OCI-LY1 (cell line): ENCODE results near the gene C2orf72.

ENCODE experiments used
- H2AFZ ChIP-seq: fragments of 200-600 bp; sonication (generic), shearing (Covaris generic); 2 replicates; pipeline ENCODE4 v1.6.0; 2014; ENCODE audit warnings: antibody characterized with exemption, mild to moderate bottlenecking, low read length
- H3F3A ChIP-seq: fragments of 200-600 bp; sonication (generic), shearing (Covaris generic); 2 replicates; pipeline ENCODE4 v1.6.0; 2014; ENCODE audit warnings: mild to moderate bottlenecking, antibody characterized with exemption, low read length, moderate library complexity; ENCODE audit not compliant: insufficient read depth
- H3K27ac ChIP-seq: fragments of 200-600 bp; sonication (generic); 2 replicates; pipeline ENCODE4 v1.5.1; 2014; ENCODE audit warnings: low read length, mixed run types, mild to moderate bottlenecking, low read depth; ENCODE audit not compliant: poor library complexity, severe bottlenecking
- H3K27me3 ChIP-seq: fragments of 200-600 bp; sonication (generic); 2 replicates; pipeline ENCODE4 v1.6.0; 2014; ENCODE audit warnings: antibody characterized with exemption, mild to moderate bottlenecking, low read length, moderate library complexity; ENCODE audit not compliant: insufficient read depth
- H3K36me3 ChIP-seq: fragments of 200-600 bp; sonication (generic); 2 replicates; pipeline ENCODE4 v1.6.1; 2014; ENCODE audit warnings: mild to moderate bottlenecking, antibody characterized with exemption, low read length, moderate library complexity, mixed read lengths; ENCODE audit not compliant: insufficient read depth
- H3K4me1 ChIP-seq: fragments of 200-600 bp; sonication (generic); 2 replicates; pipeline ENCODE4 v1.5.1; 2014; ENCODE audit warnings: mild to moderate bottlenecking, low read length, moderate library complexity; ENCODE audit not compliant: insufficient read depth, severe bottlenecking
- H3K4me2 ChIP-seq: fragments of 200-600 bp; sonication (generic), shearing (Covaris generic); 2 replicates; pipeline ENCODE4 v1.6.1; 2014; ENCODE audit warnings: low read length
- H3K4me3 ChIP-seq: fragments of 200-600 bp; sonication (generic); 2 replicates; pipeline ENCODE4 v1.5.1; 2014; ENCODE audit warnings: low read length, low read depth, mild to moderate bottlenecking, mixed read lengths; ENCODE audit not compliant: poor library complexity, severe bottlenecking
- H3K79me2 ChIP-seq: fragments of 200-600 bp; shearing (Covaris generic); 2 replicates; pipeline ENCODE4 v1.6.1; 2016; ENCODE audit warnings: mixed run types, low read length, mixed read lengths; ENCODE audit not compliant: insufficient read depth
- H3K9ac ChIP-seq: fragments of 200-600 bp; sonication (generic), shearing (Covaris generic); 2 replicates; pipeline ENCODE4 v1.6.1; 2014; ENCODE audit warnings: mild to moderate bottlenecking, low read length, mixed read lengths
- H3K9me2 ChIP-seq: fragments of 200-600 bp; sonication (generic), shearing (Covaris generic); 2 replicates; pipeline ENCODE4 v1.6.1; 2014; ENCODE audit warnings: low read depth, mild to moderate bottlenecking, low read length, mixed read lengths
- H3K9me3 ChIP-seq: fragments of 200-600 bp; shearing (Covaris generic); 2 replicates; pipeline ENCODE4 v1.6.1; 2014; ENCODE audit warnings: low read length, mixed read lengths
- H4K20me1 ChIP-seq: fragments of 200-600 bp; sonication (generic), shearing (Covaris generic); 2 replicates; pipeline ENCODE4 v1.6.0; 2016; ENCODE audit warnings: mild to moderate bottlenecking, low read length; ENCODE audit not compliant: insufficient read depth
- EZH2 ChIP-seq: fragments of 200-600 bp; sonication (generic), shearing (Covaris generic); IDR thresholded peaks from 2 replicates; pipeline ENCODE4 v1.8.0; 2017; ENCODE audit warnings: borderline replicate concordance, mixed run types, mild to moderate bottlenecking, antibody characterized with exemption, low read length, moderate library complexity, mixed read lengths
- TF ChIP-seq, protein P1 (sequence below): fragments of 200-600 bp; sonication (generic), shearing (Covaris generic); IDR thresholded peaks from 2 replicates; pipeline ENCODE4 v1.5.1; 2017; ENCODE audit warnings: mild to moderate bottlenecking, antibody characterized with exemption, low read length, moderate library complexity, mixed read lengths

The C2orf72 gene

DNA sequence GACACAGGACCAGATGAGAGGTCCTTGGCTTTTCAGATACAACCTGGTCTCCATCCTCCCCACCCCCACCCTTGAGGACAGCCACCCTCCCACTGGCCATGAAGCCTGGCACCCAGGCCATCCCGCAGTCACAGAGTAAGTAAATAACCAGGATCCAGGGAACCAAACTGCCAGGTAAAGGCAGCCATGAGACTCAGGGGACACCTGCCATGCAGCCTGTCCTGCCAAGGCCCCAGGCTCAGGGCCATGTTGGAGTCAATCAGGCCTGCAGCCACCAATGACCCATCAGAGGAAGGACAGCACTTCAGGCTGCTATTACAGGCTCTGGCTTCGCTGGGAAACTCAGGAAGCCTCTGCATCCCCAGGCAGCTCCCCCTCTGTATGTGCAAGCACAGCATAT lies 25.8 kb upstream of the C2orf72 start:
- Histone ChIP-seq H3K9me3 (no peaks in the 10 kb centered on the region), H3K9ac (no peak overlapping the region), H4K20me1 (no peaks in the 10 kb centered on the region), H3K4me1 (no peaks in the 10 kb centered on the region), H3K4me3 (no peak overlapping the region), H2AFZ (no peak overlapping the region), H3K27me3 (peaks cover 4% of the 10 kb centered on the region; the same call in 1 of the 2 replicates), H3K27ac (no peak overlapping the region), H3F3A (no peaks in the 10 kb centered on the region), H3K79me2 (no peaks in the 10 kb centered on the region), H3K36me3 (no peaks in the 10 kb centered on the region), H3K4me2 (no peak overlapping the region), H3K9me2 (no peaks in the 10 kb centered on the region)
- TF ChIP-seq EZH2, result no peak

DNA sequence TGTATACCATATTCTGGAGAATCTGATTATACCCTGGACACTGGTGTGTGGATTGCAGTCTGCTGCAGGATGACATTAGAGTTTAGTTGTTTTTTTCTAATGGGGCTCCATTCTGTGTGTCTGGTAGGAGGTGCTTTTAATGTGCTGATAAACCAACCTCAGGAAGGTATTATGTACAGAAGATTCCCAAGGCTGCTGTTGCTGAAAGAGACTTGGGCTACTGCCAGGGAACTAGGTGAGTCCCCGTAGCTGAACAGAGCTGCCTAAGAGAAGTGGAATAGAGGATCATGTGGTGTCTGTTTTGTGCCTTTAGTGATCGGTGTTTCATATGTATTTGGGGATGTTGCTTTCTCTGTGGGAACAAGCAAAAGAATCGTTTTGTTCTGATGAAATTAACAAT lies 24.9 kb upstream of the C2orf72 start:
- H4K20me1 ChIP-seq, result no peaks in the 10 kb centered on the region
- no peaks in the 10 kb centered on the region for H3K79me2 ChIP-seq
- H3K4me3 ChIP-seq, result no peak overlapping the region
- no peak overlapping the region for H3K9ac ChIP-seq
- no peaks in the 10 kb centered on the region for H3K9me3 ChIP-seq
- H3K4me2 ChIP-seq, result no peak overlapping the region
- no peaks in the 10 kb centered on the region for H3K4me1 ChIP-seq
- no peaks in the 10 kb centered on the region for H3K36me3 ChIP-seq
- H3K27ac ChIP-seq, result no peak overlapping the region
- no peak for TF ChIP-seq EZH2
- TF ChIP-seq, protein P1, sequence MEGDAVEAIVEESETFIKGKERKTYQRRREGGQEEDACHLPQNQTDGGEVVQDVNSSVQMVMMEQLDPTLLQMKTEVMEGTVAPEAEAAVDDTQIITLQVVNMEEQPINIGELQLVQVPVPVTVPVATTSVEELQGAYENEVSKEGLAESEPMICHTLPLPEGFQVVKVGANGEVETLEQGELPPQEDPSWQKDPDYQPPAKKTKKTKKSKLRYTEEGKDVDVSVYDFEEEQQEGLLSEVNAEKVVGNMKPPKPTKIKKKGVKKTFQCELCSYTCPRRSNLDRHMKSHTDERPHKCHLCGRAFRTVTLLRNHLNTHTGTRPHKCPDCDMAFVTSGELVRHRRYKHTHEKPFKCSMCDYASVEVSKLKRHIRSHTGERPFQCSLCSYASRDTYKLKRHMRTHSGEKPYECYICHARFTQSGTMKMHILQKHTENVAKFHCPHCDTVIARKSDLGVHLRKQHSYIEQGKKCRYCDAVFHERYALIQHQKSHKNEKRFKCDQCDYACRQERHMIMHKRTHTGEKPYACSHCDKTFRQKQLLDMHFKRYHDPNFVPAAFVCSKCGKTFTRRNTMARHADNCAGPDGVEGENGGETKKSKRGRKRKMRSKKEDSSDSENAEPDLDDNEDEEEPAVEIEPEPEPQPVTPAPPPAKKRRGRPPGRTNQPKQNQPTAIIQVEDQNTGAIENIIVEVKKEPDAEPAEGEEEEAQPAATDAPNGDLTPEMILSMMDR, result no peak
- no peak overlapping the region for H2AFZ ChIP-seq
- H3K9me2 ChIP-seq, result no peaks in the 10 kb centered on the region
- H3F3A ChIP-seq, result no peaks in the 10 kb centered on the region
- peaks cover 4% of the 10 kb centered on the region; the same call in 1 of the 2 replicates for H3K27me3 ChIP-seq

DNA sequence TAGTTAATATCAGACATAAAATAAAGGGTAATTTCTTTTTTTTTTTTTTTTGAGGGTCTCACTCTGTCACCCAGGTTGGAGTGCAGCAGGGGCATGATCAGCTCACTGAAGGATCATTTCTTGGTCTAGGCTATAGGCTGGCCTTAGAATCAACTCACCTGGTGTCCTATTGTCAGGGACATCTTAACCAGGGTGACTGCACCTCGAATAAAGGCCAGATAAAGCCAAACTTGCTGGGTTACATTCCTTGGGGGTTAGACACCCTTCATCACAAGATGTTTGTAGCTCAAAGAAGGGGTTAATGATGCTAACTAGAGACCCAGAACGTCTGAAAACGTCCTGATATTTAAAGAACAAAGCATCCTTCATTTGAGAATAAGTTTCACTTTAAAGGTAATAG lies 23.5 kb upstream of the C2orf72 start:
- no peak overlapping the region for H3K4me3 ChIP-seq
- TF ChIP-seq EZH2, result no peak
- TF ChIP-seq, protein P1, result no peak
- H3K27ac ChIP-seq, result no peak overlapping the region
- H4K20me1 ChIP-seq, result no peaks in the 10 kb centered on the region
- no peak overlapping the region for H3K9ac ChIP-seq
- no peak overlapping the region for H3K4me2 ChIP-seq
- no peaks in the 10 kb centered on the region for H3K4me1 ChIP-seq
- no peaks in the 10 kb centered on the region for H3F3A ChIP-seq
- H3K9me3 ChIP-seq, result no peaks in the 10 kb centered on the region
- H2AFZ ChIP-seq, result no peak overlapping the region
- no peaks in the 10 kb centered on the region for H3K9me2 ChIP-seq
- H3K79me2 ChIP-seq, result no peaks in the 10 kb centered on the region
- H3K36me3 ChIP-seq, result no peaks in the 10 kb centered on the region
- peaks cover 4% of the 10 kb centered on the region; the same call in 1 of the 2 replicates for H3K27me3 ChIP-seq

DNA sequence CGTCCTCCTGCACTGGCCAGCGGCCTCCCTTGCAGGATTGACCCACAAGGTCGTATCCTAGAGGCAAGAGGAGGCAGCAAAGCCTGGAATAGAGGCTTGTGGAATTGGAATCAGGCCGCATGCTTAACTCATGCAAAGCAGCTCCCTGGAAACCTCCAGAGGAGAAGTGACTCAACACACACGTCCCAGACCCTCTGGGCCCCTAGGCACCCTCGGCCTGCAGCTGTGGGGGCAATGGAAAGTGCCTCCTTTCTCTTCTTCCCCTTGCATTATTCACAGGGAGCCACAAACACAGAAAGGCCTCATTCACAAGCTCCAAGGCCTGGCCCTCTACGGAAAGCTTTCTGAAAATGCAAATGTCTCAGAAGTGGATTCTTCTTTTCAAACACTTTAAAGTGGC lies 21.8 kb upstream of the C2orf72 start:
- no peak overlapping the region for H3K9ac ChIP-seq
- no peak overlapping the region for H3K4me2 ChIP-seq
- no peaks in the 10 kb centered on the region for H3K4me1 ChIP-seq
- no peak overlapping the region for H3K4me3 ChIP-seq
- TF ChIP-seq, protein P1, result no peak
- no peak for TF ChIP-seq EZH2
- no peaks in the 10 kb centered on the region for H3K36me3 ChIP-seq
- no peaks in the 10 kb centered on the region for H3K9me3 ChIP-seq
- H3K9me2 ChIP-seq, result no peaks in the 10 kb centered on the region
- H3K27ac ChIP-seq, result no peak overlapping the region
- no peaks in the 10 kb centered on the region; the same call in 1 of the 2 replicates for H3K27me3 ChIP-seq
- H4K20me1 ChIP-seq, result no peaks in the 10 kb centered on the region
- no peak overlapping the region for H2AFZ ChIP-seq
- no peaks in the 10 kb centered on the region for H3F3A ChIP-seq
- no peaks in the 10 kb centered on the region for H3K79me2 ChIP-seq
